K562 (cell line): ENCODE data around the gene SERPINB5.

Source experiments
- CHD1 ChIP-seq: fragments of 200-600 bp; sonication (generic); IDR thresholded peaks from one replicate; pipeline ENCODE4 v1.6.1; 2012; ENCODE audit warnings: mild to moderate bottlenecking, moderate library complexity, low read length, inconsistent platforms
- CTCF ChIP-seq, 3 experiments: IDR thresholded peaks in 2 of 3; conservative IDR thresholded peaks in 1 of 3; 2 replicates each; pipeline ENCODE4 v1.5.1; 2011 to 2012; ENCODE audit warnings: low read length in 3 of 3, mild to moderate bottlenecking in 3 of 3, control low read depth in 2 of 3, improper control_type of control experiment in 1 of 3, inconsistent platforms in 1 of 3, low read depth in 1 of 3, mixed read lengths in 1 of 3, moderate library complexity in 1 of 3; ENCODE audit not compliant: insufficient read depth in 2 of 3
- FOXJ3 ChIP-seq: sonication (generic); formaldehyde crosslinking; IDR thresholded peaks from 2 replicates; pipeline ENCODE4 v1.4.0; 2020; ENCODE audit warnings: mild to moderate bottlenecking, missing genetic modification reagents
- POLR2A ChIP-seq: fragments of 450-650 bp; conservative IDR thresholded peaks from 2 replicates; pipeline ENCODE4 v1.6.1; 2016
- RNF2 ChIP-seq: sonication (generic); IDR thresholded peaks from 2 replicates; pipeline ENCODE4 v1.6.1; 2016
- SFPQ ChIP-seq: fragments of 200-400 bp; formaldehyde crosslinking; IDR thresholded peaks from 2 replicates; pipeline ENCODE4 v1.6.1; 2017; ENCODE audit warnings: mild to moderate bottlenecking, low read depth, low read length, moderate library complexity
- SIX5 ChIP-seq, 2 experiments: IDR thresholded peaks; 2 replicates each; pipeline ENCODE4 v1.6.1; 2011; ENCODE audit warnings: low read length in 2 of 2, borderline replicate concordance in 1 of 2, low read depth in 1 of 2, mild to moderate bottlenecking in 1 of 2, moderate library complexity in 1 of 2; ENCODE audit not compliant: insufficient read depth in 1 of 2
- ZNF41 ChIP-seq: fragments of 250-450 bp; sonication (Bioruptor Pico); conservative IDR thresholded peaks from 2 replicates; pipeline ENCODE4 v1.4.0; 2020; ENCODE audit warnings: mild to moderate bottlenecking
- TF ChIP-seq, protein P1 (sequence below): fragments of 150-350 bp; IDR thresholded peaks from 2 replicates; pipeline ENCODE4 v1.6.1; 2014; ENCODE audit warnings: low read depth, mild to moderate bottlenecking, low read length, borderline replicate concordance

- TF ChIP-seq POLR2A (no peak), RNF2 (no peak), SFPQ (no peak), SIX5 (IDR thresholded peaks at IDR 0.05; ENCODE audit: borderline replicate concordance in 1 of 2, insufficient read depth in 1 of 2, low read depth in 1 of 2, low read length in 2 of 2) (no peak), CTCF (IDR thresholded peaks at IDR 0.05 in 2 of 3, conservative IDR thresholded peaks at IDR 0.05 in 1 of 3; ENCODE audit: insufficient read depth in 2 of 3, low read depth in 1 of 3, low read length in 3 of 3) (no peak), FOXJ3 (no peak), ZNF41 (CRISPR knock-in tag) (no peak), CHD1 (no peak)
- TF ChIP-seq, protein P1, sequence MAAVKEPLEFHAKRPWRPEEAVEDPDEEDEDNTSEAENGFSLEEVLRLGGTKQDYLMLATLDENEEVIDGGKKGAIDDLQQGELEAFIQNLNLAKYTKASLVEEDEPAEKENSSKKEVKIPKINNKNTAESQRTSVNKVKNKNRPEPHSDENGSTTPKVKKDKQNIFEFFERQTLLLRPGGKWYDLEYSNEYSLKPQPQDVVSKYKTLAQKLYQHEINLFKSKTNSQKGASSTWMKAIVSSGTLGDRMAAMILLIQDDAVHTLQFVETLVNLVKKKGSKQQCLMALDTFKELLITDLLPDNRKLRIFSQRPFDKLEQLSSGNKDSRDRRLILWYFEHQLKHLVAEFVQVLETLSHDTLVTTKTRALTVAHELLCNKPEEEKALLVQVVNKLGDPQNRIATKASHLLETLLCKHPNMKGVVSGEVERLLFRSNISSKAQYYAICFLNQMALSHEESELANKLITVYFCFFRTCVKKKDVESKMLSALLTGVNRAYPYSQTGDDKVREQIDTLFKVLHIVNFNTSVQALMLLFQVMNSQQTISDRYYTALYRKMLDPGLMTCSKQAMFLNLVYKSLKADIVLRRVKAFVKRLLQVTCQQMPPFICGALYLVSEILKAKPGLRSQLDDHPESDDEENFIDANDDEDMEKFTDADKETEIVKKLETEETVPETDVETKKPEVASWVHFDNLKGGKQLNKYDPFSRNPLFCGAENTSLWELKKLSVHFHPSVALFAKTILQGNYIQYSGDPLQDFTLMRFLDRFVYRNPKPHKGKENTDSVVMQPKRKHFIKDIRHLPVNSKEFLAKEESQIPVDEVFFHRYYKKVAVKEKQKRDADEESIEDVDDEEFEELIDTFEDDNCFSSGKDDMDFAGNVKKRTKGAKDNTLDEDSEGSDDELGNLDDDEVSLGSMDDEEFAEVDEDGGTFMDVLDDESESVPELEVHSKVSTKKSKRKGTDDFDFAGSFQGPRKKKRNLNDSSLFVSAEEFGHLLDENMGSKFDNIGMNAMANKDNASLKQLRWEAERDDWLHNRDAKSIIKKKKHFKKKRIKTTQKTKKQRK: no peak
These were observed 38.3 kb downstream of the SERPINB5 start for GRCh38 chr18:63514888-63515678.
